GM19238 (cell line): ENCODE data around the gene FREM1.

Source experiments
- DNase-seq: peaks from one replicate; pipeline ENCODE4 v3.0.0; 2011; ENCODE audit warnings: low spot score; ENCODE audit not compliant: insufficient read length

The FREM1 gene

DNA sequence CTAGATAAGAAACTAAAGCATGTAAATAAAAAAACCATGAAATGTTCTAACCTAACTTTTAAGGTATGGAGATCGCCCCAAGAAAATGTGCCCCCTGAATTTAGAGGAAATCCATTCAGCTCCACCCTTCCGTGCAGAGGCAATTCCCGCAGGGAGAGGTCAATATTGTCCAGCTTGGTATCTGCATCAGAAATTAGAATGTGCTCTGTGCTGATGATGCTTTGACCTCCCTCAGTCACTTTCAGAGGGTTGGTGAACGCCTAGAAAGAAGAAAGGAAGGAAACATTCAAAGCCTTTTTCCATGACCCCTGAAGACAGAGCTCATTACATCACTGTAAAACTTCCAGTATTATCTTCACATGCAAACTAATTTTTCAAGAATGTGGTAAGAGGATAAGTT, 91.0 kb downstream of the FREM1 start:
- no peak for DNase-seq

DNA sequence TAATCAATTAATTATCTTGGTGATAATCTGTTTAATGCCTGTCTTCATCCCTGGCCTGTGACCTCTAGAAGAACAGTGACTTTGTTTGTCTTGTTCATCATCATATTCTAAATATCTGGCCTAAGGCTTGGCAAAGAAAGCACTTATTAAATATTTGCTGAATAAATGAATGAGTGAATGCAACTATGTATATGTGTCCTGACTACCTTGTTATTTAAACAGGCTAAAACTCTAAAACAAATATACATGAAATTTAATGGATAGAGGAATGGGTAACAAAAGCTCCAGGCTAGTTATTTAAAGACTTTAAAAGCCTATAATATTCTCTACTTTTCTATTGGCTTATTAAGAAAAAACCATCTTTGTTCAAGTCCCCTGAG, 96.0 kb downstream of the FREM1 start:
- DNase-seq: no peak

DNA sequence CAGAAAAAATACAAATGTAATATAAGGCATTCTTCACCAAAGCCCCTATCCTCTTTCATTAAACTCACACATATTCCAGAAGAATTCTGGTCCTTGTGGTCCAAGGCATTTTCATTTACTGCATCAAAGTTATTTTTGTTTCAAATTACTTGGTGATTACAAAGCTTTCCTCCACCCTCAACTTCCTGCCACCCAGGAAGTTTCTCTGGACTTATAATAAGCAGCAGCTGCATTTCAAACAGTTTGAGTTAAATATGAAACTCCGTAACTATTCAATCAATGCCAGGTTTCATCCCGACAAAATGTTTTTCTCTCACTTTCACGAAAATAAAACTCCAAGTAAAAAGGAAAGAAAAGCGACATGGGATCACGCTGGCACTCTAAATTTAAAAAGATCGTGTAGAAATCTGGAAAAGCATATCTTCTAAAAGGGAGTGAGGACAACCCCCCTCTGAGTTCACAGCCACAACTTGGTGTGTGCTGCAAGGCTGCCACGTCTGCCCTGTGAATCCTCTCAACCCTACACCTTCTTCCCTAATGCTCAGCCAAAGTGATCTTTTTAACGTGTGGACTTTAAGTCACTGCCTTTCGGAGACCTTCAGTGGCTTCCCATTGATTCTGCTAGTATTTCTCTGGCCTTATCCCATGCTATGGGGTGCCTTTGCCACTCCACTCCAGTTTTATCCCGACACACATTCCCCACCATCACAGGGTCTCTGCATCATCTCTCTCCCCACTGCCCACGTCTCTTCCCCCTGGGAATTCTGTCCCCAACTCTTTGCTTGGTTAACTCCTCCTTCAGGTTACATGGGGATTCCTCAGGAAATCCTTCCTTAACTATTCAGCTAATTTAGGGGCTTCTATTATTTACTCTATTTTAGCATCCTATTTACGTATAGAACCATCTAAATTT, 96.6 kb downstream of the FREM1 start:
- DNase-seq: no peak

DNA sequence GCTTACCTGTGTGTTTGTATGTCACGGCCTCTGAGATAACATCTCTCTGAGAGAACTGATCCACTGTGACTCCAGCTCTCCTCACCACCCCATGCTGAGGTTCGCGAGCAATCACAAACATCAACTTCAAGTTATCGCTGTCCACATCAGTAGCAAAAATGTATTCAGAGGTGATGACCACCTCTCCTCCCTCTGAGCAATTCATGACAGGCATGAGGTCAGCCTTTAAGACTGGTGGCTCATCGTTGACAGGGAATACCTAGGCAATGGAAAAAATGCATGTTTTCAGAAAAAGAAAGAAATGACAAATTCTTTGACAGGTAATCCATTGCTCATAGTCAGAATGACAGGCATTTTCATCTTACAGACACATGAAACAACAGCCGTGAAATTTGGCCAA, 97.4 kb downstream of the FREM1 start:
- no peak for DNase-seq

DNA sequence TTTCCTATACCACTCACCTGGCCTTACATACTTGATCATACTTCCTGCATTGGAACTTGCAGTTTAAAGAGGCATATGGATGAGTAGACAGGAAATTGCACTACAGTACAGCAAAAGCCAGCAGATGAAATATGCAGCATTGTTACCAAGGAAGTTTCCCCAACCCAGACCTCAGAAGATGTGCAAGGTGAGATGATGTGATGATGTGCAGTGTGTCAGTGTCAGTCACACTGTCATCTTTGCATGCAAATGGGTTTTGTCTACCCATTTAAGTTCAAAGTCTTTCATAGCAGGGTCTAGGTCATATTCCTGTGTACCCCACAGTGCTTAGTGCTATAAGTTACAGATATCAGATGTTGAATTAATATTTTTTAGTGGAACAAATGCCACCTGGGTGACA, 98.4 kb downstream of the FREM1 start:
- no peak for DNase-seq

DNA sequence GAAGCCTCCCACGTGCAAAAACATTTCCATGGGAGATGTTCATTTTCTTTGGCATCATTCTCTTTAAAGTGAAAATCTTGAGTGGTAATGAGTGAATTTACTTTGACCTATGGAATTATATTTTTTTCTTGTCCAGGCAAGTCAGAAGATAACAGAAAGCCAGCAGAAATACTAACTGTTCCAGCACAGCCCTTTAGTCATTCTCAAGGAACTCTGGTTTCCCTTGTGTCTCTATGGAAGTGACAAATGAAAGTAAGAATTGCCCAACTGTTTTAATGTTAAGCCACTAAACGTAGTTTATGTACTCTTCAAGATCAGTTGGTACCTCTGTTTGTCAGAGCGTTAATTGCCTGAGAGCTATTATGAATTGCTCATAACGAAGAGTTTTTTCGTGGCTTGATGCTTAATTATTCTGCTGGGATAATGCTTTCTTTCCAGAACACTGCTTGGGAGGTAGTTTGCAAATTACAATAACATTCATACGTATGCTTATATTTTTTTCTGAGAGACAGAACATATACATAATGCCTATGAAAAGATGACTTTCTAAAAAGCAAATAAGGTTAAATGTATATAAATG, 103.2 kb downstream of the FREM1 start:
- DNase-seq: no peak

DNA sequence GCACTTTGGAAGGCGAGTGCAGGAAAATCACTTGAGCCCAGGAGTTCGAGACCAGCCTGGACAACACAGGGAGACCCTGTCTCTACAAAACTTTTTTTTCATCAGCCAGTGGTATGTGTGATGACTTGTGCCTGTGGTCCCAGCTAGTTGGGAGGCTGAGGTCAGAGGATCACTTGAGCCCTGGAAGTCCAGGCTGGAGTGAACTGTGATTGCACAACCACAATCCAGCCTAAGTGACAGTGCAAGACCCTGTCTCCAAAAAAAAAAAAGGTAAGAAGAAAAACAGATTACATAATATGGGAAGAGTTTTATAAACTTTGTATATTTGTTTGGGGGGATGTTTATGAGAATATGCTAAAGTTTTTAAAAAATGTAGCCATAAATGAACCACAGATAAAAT, 111.2 kb downstream of the FREM1 start:
- no peak for DNase-seq

DNA sequence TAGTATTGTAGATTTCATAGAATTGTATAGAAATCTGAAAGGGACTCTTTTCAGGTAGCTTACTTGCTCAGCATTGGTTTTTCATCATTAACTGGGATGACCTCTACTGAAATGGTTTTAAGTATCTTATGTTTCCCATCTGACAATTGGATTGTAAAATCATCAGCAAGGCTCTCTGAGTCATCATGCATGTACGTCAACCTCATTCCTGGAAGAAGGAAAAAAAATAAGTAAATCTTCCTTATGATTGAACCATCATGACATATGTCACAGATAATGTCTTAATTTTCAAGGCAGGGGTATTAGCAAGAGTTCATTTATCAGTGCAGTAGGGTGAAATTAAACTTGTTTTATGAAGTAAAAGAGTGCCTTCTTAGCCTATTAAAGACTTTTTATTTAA, 112.8 kb downstream of the FREM1 start:
- DNase-seq: no peak

DNA sequence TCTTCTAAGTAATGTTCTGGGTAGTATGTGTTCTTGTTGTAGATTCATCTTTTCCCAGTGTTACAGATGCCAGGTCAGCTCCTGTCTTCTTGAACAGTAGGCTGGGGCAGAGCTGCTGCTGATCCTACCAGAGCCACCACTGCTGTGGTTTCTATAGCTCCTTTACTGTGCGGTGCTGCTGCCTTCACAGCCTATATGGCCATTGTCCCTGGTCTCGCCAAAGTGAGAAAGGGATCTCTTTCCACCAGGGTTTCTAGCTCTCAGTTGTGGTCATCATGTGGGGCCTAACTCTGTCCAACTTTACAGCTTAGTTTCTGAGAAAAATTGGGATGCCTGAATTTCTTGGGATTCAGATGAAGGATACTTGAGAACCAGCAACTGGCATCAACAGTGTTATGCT, 116.8 kb downstream of the FREM1 start:
- no peak for DNase-seq

DNA sequence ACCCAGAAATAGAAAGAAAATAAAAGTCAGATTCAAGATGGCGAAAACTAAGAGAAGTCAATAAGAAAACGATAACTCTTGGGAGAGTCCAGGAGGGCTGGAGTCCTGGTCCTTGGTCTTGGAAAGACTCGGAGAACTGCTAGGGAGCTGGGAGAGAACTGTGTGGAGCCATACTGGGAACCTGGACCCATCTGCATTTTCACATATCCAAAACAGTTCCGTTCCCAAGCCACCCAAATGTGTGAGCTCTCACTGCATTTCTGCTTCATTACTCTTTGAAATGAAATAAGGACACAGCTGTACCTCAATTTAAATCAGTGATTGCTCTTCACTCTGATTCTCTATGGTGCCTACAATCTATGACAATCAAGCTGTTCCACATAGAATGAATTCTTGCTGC, 119.6 kb downstream of the FREM1 start:
- no peak for DNase-seq

DNA sequence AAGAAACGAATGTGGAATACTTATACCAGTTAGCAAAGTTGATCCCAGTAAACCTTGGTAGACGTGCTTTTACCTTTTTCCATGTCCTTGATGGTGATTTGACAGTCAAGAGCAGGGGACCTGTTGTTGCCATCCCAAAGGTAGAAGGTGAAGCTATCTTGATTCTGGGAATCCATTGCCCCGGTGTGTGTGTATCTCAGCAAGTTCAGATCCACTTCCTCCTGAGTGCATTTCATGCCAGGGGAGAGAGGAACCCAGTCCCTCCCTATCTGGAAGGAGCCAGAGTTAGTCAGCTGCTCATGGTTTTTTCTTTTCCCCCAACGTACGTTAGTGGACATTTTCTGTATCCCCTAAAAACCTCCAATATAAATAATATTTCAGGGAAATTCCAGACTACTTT, 121.4 kb downstream of the FREM1 start:
- no peak for DNase-seq

DNA sequence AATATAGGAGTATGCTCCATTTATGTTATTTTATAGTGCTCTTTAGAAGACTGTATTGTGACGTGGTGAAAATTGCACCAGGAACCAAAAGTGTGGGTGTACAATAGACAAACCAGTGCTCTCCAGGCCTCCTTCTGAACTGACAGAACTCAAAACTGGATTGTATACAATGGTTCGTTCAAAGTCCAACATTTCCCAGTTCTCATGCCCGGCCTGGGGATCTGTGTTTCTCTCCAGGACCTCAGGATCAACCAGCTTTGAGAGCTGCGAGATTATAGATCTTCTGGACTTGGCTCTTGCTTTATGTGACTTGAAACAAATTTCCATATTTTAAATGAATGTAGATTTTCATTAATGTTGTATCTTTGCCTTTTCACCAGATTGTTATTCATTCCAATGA, 126.9 kb downstream of the FREM1 start:
- no peak for DNase-seq

DNA sequence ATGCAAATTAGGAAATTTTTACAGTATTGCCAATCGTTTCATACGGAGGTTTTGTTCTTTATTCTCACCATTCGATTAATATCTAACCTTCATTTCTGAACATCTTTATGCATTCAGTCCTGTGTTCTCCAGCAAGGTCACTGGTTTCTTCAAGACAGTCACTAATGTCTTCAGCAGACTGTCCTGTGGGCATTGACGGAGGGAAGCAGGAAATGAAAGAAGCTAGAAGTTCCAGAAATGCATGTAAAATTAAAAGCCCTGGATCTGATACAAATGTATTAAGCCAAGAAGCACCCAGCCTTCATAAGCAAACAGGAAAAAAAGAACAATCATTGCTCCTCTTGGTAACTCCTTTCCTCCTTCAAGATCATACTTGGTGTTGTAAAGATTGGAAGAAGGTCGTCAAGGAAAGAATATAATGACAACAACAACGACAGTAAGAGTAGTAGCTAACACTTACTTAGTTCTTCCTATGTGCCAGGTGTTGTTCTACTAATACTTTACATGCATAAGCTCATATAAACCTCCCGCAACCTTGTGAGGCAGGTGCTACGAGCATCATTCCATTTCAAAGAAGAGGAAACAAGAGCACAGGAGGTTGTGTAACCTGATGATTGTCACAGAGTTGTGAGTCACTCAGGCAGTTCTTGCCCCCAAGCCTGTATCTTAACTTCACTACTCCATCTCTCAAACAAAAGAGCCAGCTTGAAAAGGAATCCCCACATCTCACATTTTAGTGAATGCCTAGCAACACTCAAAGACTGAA, 127.8 kb downstream of the FREM1 start:
- no peak for DNase-seq

DNA sequence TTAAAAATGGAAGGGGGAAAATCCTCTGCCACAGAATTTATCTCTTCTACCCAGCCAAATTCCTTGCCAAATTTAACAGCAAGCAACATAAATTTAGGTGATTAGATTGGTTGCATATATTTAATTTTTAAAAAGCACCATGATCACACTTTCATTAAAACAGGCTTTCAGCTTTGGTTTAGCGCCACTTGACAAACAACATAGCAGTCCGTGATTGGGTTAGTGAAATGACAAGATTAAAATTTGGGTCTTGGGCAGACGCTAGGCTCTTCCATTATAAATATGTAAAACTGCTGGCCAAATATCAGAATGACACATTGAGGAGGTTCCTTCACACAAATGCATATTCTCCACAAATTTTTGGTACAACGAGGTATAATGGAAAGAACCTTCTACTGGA, 129.5 kb downstream of the FREM1 start:
- no peak for DNase-seq

DNA sequence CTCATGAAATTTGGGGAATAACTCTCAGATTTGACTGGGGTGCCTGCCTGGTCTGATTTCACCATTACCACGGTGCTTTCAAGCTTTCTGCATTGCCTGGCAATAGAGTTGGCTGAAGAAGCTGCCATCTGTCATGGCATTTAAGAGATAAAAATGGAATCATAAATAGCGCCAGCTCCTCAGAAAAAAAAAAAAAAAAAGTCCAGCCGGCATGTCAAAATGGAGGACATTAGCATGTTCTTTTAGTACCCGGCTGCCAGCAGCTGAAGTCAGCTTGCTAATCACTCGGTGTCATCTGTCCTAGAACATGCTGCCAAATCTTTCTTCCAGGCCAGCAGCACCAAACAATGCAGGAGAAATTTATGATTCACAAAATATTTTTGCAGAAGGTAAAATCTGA, 130.0 kb downstream of the FREM1 start:
- DNase-seq: no peak

DNA sequence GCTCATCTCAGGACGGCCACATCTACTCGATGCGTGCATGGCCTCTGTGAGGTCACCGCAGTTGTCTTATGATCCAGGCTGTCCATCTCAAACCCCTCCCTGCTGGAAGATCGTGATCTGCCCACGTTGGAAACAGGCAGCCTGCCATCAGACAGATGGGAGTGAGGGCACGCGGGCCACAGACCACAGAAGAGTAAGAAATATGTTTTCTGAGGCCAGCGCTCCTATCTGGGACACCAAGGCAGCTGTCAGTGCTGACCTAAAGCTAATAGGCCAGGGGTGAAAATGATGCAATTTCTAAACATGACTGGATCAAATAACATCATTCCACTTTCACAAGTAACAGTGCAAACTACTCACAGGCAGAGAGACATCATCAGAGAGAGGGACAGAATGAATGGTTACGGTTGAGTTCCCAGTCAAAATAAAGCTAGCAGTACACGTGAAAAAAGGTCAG, 130.6 kb downstream of the FREM1 start:
- DNase-seq: no peak

DNA sequence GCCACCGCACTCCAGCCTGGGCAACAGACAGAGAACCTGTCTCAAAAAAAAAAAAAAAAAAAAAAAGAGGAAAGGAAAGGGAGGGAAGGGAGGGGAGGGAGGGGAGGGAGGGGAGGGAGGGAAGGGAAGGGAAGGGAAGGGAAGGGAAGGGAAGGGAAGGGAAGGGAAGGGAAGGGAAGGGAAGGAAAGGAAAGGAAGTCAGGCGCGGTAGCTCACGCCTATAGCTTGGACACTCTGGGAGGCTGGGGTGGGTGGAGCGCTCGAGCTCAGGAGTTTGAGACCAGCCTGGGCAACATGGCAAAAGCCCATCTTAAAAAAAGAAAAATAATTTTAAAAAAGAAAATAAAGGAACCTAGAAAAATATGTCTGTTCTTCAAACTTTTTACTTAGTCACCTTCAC, 131.7 kb downstream of the FREM1 start:
- DNase-seq: no peak

DNA sequence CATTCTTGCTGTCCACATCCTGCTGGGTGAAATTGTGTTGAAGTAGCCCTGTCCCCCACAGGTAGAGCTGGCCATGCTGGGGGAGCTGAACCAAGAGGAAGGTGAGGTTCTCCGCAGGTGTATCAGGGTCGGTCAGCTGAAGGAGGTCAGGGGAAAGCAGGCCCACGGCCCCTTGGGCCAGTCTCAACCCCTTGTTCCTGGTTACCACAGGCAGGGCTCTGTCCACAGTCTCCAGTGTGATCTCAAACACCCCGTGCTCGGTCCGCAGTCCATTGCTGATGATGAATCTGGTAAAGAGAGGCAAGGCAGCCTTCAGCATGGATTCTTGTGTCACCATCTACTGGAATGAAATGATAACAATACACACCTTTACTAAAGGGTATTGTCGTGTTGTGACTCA, 134.3 kb downstream of the FREM1 start:
- DNase-seq: no peak

DNA sequence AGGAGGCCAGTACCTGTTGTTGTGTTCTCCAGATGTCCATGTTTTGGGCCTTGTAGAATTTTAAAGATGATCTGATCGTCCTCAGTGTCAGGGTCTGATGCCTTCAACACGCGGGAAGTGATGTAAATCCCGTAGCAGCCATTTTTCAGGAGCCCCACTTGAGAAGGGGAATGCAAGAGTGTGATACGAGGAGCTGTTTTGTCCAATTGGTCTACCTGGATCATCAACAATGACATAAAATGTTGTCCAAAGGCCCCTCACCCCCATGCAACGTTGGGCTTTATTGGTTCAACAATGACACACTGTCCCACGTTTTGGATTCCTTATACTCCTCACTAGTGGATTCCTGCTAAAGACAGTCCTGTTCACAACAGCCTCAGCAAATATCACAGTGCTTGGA, 139.6 kb downstream of the FREM1 start:
- DNase-seq: no peak

DNA sequence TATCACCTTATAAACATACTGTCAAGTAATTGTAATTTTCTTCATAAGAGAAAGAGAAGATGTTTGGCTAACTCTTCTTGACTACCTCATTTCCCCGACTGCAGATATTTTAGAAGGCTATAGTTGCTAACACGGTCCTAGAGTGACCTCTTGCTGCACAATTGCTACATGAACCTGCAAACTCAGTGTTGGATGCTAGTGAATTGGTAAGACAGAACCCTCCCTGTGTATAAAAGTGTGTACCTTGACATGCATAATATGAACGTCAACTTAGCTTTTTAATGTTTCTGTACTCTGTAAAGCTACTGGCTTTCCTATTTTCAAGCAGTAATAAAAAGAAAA, 141.0 kb downstream of the FREM1 start:
- no peak for DNase-seq

DNA sequence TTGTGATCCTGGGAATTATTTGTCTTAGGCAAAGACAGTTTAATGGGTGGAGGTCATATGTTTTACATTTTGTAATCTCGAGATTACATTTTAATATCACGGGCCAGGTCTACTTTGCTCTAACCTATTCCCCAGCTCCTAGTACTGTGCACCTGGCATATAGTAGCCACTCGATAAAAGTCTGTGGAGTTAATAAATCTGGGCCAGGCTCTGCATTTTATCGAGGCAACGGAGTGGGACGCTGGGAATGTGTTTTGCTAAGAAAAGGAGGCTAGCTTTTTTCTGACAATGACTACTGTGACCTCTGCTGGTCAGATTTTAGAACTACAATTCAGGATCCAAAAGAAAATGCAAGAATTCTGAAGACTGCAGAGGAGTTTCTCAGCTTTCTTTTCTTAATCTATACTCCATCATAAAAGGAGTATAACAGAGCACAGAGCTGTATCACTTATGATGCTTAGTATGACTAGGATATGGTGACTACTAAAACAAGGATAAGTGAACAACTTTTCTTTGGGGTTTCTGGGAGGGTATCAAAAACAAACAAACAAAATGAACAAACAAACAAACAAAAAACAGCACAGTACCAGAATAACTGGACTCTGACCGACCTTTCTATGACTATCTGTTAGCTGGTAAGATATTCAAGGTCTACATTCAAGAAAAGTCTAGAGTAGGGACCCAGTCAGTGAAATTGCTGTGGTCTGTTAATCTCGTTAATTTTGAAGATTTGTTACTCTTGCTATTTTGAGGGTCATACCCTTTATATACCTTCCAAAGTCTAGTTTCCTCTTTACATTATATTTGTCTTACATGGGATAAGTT, 141.6 kb downstream of the FREM1 start:
- no peak for DNase-seq

DNA sequence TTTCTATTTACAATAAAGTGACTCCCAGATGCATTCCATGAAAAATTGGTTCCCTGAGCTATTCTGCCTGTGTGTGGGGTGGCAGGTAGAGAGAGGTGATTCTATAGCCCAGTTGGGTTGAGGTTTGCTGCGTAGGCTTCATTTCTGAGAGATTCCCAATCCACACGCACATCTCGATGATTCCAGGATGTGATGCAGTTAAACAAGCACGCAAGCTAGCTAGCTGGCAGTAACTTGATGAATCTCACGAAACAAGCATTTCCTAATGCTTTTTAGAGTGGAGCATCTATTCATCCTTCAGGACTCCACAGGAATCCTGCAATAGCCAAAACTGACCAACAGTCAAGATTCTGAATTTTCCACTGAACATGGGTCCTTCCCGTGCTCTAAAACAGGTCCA, 143.9 kb downstream of the FREM1 start:
- no peak for DNase-seq
